ENCODE data around the gene LDLRAD4.

DNA sequence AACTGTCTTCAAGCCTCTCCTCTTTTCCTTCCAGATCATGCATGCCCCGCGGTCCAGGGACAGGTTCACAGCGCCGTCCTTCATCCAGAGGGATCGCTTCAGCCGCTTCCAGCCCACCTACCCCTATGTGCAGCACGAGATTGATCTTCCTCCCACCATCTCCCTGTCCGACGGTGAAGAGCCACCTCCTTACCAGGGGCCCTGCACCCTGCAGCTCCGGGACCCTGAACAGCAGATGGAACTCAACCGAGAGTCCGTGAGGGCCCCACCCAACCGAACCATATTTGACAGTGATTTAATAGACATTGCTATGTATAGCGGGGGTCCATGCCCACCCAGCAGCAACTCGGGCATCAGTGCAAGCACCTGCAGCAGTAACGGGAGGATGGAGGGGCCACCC, 426.5 kb downstream of the LDLRAD4 start:
- TF ChIP-seq SPI1 (IDR thresholded peaks at IDR 0.05; ENCODE audit: low read depth, low read length) (no peak), TAF1 (IDR thresholded peaks at IDR 0.05; ENCODE audit: low read depth, low read length) (no peak), POLR2A (IDR thresholded peaks at IDR 0.05; ENCODE audit: low read depth, low read length) (no peak), POLR2AphosphoS5 (IDR thresholded peaks at IDR 0.05; ENCODE audit: low read depth, low read length) (no peak)

Measured in GM12891 (cell line).